ENCODE results near the gene HHATL.

The HHATL gene

GRCh38 chr3:42667096-42667522 lies 35.5 kb downstream of the HHATL start (continued):
- TF ChIP-seq ZSCAN18 (tag by site-specific recombination; IDR thresholded peaks at IDR 0.05) (no peak), ZNF426 (tag by site-specific recombination; IDR thresholded peaks at IDR 0.05) (no peak), ZNF560 (tag by site-specific recombination; IDR thresholded peaks at IDR 0.05; ENCODE audit: borderline replicate concordance) (no peak), ZNF404 (tag by site-specific recombination; IDR thresholded peaks at IDR 0.05) (no peak), ZNF280D (tag by site-specific recombination; IDR thresholded peaks at IDR 0.05) (no peak), ZNF776 (tag by site-specific recombination; IDR thresholded peaks at IDR 0.05; ENCODE audit: borderline replicate concordance) (no peak)

- H3K4me1 ChIP-seq (ENCODE audit: control insufficient read depth, insufficient read depth, low read length), result no peaks in the 10 kb centered on the region
- no peaks in the 10 kb centered on the region for H3K9me3 ChIP-seq (ENCODE audit: control insufficient read depth, insufficient read depth, low read depth, low read length)
- peaks cover 0 to 18% of the 10 kb centered on the region in 2 experiments; a peak in 1 of 3 replicates for H3K36me3 ChIP-seq (ENCODE audit: control insufficient read depth in 2 of 2, insufficient read depth in 1 of 2, low read length in 2 of 2)
- ChIA-PET CTCF (interaction anchor here (0.6 to 1.2 kb wide), 3 partner anchors 45 to 94 kb away, joined by 3 read pairs; no protein-coding TSS in a partner anchor), POLR2A (interaction anchor here (0.9 to 1.4 kb wide), 2 partner anchors 15 to 85 kb away, joined by 3 read pairs; partner anchors contain the start of gene SEC22C)
- TF ChIP-seq ZNF398 (tag by site-specific recombination; IDR thresholded peaks at IDR 0.05), result no peak
- no peak for TF ChIP-seq ZNF416 (tag by site-specific recombination; IDR thresholded peaks at IDR 0.05)
- no peak for TF ChIP-seq ZBTB8A (tag by site-specific recombination; IDR thresholded peaks at IDR 0.05)
- no peak for TF ChIP-seq SETDB1 (IDR thresholded peaks at IDR 0.05; ENCODE audit: insufficient read length, low read length)
- TF ChIP-seq ZNF449 (tag by site-specific recombination; IDR thresholded peaks at IDR 0.05), result no peak
- TF ChIP-seq ZBTB26 (tag by site-specific recombination; optimal IDR thresholded peaks at IDR 0.05), result no peak
- no peak for TF ChIP-seq ZNF112 (tag by site-specific recombination; IDR thresholded peaks at IDR 0.05)
- no peak overlapping the region for H3K27ac ChIP-seq (ENCODE audit: extremely low read depth, low read depth, low read length)
- no peak overlapping the region for H3K4me3 ChIP-seq (ENCODE audit: low read depth, low read length)
These were observed 36.0 kb downstream of the HHATL start for GRCh38 chr3:42666577-42666998.
